ENCODE results near the gene C5orf15.
"Not testable (repeated sequence)": the region's sequence is repeated elsewhere in the genome, so short reads cannot be mapped to it uniquely, and the experiment has no call there.

Gene C5orf15

GRCh38 chr5:133966090-133966489 lies 2.3 kb downstream of the C5orf15 start:
- DNase-seq (ENCODE audit: low read depth, low spot score), result no peak
- no peak overlapping the region for H3K27ac ChIP-seq

GRCh38 chr5:133963493-133964128 lies 4.8 kb downstream of the C5orf15 start:
- no peak for DNase-seq (ENCODE audit: low read depth, low spot score)

GRCh38 chr5:133962801-133963476 lies 5.5 kb downstream of the C5orf15 start:
- DNase-seq (ENCODE audit: low read depth, low spot score), result no peak
- H3K27ac ChIP-seq, result no peak overlapping the region

More at GRCh38 chr5:133963493-133964128, 4.8 kb downstream of the C5orf15 start:
- H3K27ac ChIP-seq, result no peak overlapping the region

GRCh38 chr5:133962131-133962530 lies 6.3 kb downstream of the C5orf15 start:
- DNase-seq (ENCODE audit: low read depth, low spot score), result no peak
- H3K27ac ChIP-seq, result no peak overlapping the region

- H3K27ac ChIP-seq, result no peak overlapping the region
- no peak for DNase-seq (ENCODE audit: low read depth, low spot score)
Measured at GRCh38 chr5:133959643-133960042, 8.8 kb downstream of the C5orf15 start.

- no peak overlapping the region for H3K27ac ChIP-seq
Measured at GRCh38 chr5:133957591-133957990, 10.8 kb downstream of the C5orf15 start.

GRCh38 chr5:133957080-133957479 lies 11.3 kb downstream of the C5orf15 start:
- H3K27ac ChIP-seq, result no peak overlapping the region
- no peak for DNase-seq (ENCODE audit: low read depth, low spot score)

More at GRCh38 chr5:133957591-133957990, 10.8 kb downstream of the C5orf15 start:
- DNase-seq (ENCODE audit: low read depth, low spot score), result no peak

- not testable (repeated sequence) for H3K27ac ChIP-seq; DNase-seq (ENCODE audit: low read depth, low spot score)
Measured at GRCh38 chr5:133956196-133956595, 12.2 kb downstream of the C5orf15 start.

GRCh38 chr5:133953568-133954145 lies 14.8 kb downstream of the C5orf15 start:
- no peak overlapping the region for H3K27ac ChIP-seq

GRCh38 chr5:133952729-133953567 lies 15.5 kb downstream of the C5orf15 start:
- DNase-seq (ENCODE audit: low read depth, low spot score), result no peak
- no peak overlapping the region for H3K27ac ChIP-seq

More at GRCh38 chr5:133953568-133954145, 14.8 kb downstream of the C5orf15 start:
- no peak for DNase-seq (ENCODE audit: low read depth, low spot score)

- DNase-seq (ENCODE audit: low read depth, low spot score), result no peak
- no peak overlapping the region for H3K27ac ChIP-seq
Measured at GRCh38 chr5:133950821-133951612, 17.4 kb downstream of the C5orf15 start.

GRCh38 chr5:133948721-133949120 lies 19.7 kb downstream of the C5orf15 start:
- no peak overlapping the region for H3K27ac ChIP-seq
- DNase-seq (ENCODE audit: low read depth, low spot score), result no peak

GRCh38 chr5:133947431-133947841 lies 21.0 kb downstream of the C5orf15 start:
- DNase-seq (ENCODE audit: low read depth, low spot score), result no peak
- H3K27ac ChIP-seq, result no peak overlapping the region

GRCh38 chr5:133945568-133945967 lies 22.9 kb downstream of the C5orf15 start:
- no peak for DNase-seq (ENCODE audit: low read depth, low spot score)
- H3K27ac ChIP-seq, result no peak overlapping the region

GRCh38 chr5:133944263-133945185 lies 23.9 kb downstream of the C5orf15 start:
- no peak for DNase-seq (ENCODE audit: low read depth, low spot score)

GRCh38 chr5:133943475-133943817 lies 25.0 kb downstream of the C5orf15 start:
- H3K27ac ChIP-seq, result no peak overlapping the region
- no peak for DNase-seq (ENCODE audit: low read depth, low spot score)

More at GRCh38 chr5:133944263-133945185, 23.9 kb downstream of the C5orf15 start:
- no peak overlapping the region for H3K27ac ChIP-seq

GRCh38 chr5:133942614-133943474 lies 25.6 kb downstream of the C5orf15 start:
- H3K27ac ChIP-seq, result no peak overlapping the region
- DNase-seq (ENCODE audit: low read depth, low spot score), result no peak
